Measurements from ENCODE around the gene RPL19.
A peak's percentile ranks its signal among the peaks of the same experiment; 100 is the strongest.
"Not testable (repeated sequence)": the region's sequence is repeated elsewhere in the genome, so short reads cannot be mapped to it uniquely, and the experiment has no call there.

Gene RPL19

DNA sequence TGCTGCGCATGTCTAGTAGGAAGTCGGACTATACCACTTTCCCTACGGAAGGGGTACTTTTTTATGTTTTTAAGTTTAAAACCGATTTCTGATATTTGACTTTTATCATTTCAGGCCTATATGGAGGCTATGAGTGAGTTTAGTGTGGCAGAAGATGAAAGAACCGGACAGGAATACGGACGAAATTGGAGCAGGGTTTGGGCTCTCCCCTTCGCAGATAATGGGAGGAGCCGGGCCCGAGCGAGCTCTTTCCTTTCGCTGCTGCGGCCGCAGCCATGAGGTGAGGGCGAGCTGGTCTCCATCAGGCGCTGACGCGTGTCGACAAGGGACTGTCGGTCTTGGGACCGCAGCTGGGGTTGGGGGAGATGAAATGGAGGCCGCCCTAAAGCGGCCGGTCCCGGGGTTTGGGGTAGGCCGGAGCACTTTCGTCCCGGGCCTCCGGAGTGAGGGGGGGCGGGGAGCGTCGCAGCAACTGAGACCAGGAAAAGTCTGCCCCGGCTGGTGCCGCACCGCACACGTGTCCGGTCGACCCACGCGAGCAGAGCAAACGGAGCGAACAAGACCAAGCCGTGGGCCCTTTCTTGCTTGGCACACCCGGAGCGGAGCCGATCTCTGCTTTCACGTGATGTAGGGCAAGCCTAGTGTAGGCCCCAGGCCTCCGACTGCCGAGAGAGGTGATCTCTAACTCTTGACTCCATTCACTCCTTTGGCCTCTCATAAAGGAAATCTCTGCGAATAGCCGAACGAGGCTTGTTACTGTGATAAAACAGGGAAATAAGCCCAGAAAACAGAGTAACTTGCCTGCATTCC lies at the start of gene RPL19:
TSS of gene RPL19 (plus strand) at position 214 of the 810 bp plus-strand sequence. CDS start at position 276, 62 bp downstream.
- no peak for DNase-seq

DNA sequence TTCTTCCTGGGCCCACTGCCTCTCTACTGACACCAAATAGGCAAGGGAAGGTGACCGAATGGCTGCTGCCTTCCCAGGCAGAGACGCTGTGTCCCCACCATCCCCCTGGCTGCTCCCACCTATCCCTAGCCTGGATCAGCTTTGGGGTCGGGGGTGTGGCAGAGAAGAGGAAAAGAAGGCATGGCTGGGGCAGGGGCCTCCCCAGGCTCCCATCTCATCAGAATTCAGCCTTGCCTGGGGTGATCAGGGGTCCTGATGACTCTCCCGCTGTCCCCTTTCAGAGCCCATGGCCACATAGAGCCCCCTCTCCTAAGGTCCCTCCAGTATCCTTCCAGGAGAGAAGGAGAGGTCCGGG lies 49.3 kb upstream of the RPL19 start:
- DNase-seq, result no peak

DNA sequence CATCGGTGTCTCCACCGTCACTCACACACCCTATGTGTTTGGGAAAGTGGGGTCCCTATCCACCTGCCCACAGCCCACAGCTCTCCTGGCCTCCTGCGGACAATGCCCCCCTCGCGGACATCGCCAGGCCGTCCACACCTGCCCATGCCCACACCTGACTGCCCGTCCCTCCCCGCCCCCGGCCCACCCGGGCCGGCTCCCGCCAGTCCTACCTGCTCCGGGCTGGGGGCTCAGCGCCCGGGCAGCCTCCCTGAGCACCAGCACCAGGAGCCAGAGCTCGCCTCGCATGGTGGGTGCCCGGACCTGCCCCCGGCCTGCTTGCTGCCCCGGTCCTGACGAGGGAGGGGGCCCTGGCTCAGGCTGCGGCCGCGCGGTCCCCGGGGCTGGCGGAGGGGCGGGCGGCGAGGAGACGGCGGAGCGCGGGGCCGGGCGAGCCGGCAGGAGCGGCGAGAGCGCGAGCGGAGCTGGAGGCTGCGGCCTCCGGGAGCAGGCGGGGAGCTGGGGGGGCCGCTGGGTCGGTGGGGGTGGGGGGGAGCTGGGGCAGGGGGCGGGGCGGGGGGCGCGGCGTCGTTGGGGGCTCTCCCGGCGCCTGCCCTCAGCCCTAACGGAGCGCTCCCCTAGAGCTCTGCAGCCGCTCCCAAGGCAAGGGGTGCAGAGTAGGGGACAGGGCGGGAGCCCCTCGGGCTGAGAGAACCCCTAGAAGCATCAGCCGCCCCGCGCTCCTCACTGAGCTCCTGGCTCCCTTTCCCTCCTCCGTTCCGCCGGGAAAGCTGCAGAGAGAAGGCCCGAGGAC lies 48.7 kb upstream of the RPL19 start, which contains the start of gene PLXDC1:
TSS of gene PLXDC1 (minus strand) at position 488 of the 793 bp plus-strand sequence. CDS start at position 288, 200 bp downstream.
- DNase-seq, result no peak

DNA sequence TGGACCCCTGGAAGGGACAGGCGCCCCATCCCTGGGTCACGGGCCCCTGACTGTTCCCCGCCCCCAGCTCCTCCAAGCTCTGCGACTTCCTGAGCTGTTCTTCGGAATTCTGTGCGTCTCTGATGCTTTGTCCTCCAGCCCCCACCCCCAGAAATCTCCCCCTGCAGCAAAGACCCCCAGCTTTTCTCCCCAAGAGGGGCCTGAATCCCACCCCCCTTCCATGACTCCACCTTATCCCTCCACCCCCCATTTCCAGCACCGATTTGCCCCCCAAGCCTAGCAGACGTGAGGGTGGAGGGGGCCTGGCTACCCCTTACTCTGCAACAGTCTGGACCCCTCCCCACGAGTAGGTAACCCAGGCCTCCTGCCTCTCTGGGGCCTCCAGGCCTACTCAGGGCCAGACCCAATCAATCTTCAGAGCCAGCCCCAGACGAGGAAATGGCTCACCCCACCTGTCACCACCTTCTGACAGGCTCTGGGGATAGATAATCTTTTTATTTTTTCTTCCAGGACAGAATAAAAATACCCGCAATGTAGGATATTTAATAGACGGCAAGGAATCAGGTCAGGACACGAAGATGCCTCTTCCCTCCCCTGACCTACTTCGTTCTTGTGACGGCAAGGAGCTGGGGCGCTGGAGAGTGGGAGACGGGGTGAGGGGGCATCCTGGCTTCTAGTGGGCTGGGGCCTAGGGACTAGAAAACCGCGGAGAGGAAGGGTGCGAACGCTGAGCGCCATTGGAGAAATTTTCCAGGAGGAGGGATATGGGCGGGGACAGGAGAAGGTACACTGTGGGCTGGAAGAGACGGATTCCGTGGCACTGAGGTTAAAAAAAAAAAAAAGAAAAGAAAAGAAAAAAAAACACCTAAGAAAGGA lies 47.9 kb upstream of the RPL19 start:
- no peak for DNase-seq

DNA sequence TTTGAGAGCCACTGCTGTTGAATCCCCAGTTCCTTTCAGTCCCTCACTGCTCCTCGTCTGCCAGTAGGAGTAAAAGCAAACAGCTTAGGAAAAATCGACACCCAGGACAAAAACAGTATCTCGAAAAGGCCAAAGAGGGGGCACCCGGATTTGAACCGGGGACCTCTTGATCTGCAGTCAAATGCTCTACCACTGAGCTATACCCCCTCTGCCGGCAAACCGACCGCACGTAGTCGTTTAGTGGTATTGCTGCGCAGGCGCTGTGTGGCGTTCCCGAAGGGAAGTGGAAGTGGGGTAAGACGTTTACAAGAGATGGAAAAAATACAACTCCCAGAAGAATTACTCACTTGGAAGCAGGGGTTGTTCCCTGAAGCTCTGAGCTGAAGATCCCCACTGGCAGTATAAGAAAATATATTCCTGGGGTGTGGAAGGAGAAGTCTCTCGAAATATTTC lies 46.5 kb upstream of the RPL19 start:
- peak; percentile 48 for DNase-seq

DNA sequence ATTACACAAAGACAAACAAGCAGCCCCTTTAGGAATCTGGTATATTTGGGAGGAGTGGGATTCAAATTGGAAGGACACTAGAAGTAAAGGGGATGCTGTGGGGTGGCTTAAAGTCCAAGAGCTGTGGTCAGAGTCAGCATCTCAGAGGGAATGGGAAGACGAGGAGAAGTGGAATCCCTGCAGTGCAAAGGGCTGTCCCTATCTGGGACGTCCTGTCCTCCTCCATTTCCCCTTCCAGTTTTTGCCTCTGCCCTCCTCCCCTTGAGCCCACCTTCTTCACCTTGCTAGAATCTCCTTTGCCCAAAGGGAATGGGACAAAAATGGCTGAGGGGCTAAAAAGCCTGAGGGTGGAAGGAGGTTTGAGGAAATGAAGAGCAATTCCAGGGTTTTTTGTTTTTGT lies 44.4 kb upstream of the RPL19 start:
- DNase-seq, result no peak

DNA sequence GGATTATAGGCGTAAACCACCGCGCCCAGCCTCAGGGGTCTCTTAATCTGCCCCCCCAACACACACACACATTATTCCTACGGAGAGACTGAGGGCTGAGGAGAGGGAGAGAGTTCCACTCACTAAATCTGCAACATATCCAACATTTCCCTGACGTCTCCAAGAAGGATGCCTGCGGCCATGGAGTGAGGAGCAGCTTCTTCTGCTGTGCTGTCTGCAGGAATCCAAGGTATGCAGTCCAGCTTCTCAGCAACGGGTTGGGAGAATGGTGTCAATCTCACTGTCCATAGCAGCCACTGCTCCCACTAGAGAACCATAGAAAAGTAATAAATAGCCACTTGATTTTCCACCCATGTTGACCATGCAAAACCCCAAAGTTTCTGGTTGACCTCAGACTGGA lies 43.6 kb upstream of the RPL19 start:
- no peak for DNase-seq

DNA sequence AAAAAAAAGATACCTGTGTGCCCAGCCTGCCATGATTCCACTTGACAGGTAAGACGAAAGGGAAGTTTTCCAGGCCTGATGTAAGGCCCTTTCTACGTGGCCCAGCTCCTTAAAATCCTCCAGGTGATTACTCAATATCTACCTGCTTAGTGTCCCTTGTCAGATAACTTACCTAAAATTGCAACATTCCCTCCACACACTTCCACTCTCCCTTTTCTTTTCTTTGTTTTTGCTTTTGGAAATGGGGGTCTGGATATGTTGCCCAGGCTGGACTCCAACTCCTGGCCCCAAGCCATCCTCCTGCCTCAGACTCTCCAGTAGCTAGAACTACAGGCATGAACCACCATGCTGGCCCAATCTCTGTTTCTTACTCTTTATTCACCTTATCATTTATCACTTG lies 41.5 kb upstream of the RPL19 start:
- no peak for DNase-seq

DNA sequence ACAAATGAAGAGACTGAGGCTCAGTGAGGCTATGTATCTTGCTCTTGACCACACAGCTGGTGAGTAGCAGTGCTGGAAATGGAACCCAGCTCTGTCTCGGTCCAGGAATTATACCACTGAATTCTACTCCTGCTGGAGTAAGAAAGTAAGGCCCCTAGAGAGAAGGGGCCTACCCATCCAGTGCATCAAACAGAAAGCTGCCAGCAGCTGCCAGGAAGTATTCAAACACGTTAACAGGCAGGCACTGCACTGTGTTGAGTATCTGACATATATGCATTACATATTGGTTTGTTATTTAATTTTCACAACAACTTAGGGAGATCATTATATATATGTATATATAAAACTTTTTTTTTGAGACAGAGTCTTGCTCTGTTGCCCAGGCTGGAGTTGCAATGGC lies 38.1 kb upstream of the RPL19 start:
- no peak for DNase-seq

DNA sequence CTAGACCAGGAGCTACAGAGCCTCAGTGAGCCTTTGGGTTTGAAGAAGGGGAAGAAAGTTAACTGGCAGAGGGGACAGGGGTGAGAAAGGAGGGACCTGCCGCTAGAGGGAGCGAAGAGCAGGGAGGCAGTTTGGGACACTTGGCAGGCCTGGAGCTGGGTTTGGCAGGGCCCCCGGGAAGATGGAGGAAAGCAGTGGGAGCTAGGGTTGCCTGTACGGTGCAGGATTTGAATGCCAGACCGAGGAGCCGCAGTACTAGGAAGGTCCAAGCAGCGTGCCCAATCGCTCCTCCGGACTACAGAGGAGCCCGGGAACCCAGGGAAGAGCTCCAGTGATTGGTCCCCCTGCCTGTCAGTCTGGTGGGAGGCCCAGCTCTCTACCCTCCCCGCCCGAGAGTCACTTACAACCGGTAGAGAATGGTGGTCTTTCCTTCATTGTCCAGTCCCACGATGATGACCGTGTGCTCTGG lies 35.4 kb upstream of the RPL19 start:
- peak; percentile 25 for DNase-seq

DNA sequence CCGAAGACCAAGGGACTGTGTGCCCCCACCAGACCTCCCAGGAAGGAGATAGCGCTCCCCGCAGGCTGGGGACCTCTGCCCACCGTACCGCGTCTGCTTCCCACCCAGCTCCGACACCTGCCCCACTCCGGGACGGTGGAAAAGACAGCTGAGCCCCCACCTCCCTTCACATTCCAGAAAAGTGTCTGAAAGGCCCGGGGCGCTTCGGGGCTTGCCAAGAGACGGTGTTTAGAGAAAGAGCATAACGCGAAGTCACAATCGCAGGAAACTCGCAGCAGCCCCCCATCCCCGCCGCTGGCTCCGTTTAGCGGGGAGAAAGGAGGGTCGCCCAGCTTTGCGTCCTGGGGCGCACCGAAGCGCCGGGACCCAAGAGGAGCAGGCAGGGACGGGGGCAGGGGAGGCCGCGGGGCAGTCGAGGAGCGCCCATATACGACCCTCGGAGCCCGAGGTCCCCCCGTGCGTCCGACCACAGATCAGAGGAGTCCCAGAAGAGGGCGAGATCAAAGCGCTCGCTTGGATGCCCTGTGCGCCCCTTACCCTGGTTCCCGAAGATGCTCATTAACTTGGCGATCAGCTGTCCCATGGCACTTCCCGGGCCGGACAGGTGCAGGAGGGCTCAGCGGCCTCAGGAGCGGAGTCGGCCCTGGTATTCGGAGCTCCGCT lies 34.8 kb upstream of the RPL19 start:
- DNase-seq, result no peak

DNA sequence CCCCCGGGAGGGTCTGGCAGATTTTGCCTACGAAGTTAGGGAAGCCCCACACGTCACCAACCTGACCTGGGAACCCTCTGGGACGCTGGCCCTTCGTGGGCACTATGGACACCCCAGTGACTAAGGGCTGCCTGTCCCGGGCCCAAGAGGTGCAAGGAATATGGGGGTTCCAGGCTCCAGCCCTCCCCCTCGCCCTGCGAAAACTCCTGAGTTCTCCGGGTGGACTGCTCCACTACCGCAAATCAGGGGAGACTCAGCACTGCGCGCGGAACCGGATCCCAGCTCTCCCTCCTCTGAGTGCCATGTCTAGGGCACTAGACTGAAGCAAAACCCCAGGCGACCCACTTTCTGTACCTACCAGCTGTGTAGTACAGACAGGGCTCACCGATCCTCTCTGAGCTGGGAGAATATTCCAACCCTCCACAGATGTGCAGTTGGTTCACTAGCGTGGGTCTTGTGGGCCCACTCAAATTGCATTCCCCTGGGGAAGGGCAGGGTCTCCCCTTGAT lies 34.2 kb upstream of the RPL19 start, which contains the start of gene ARL5C:
TSS of gene ARL5C (minus strand) at position 321 of the 509 bp plus-strand sequence. CDS start 401 bp downstream, outside the sequence.
- DNase-seq, result no peak

DNA sequence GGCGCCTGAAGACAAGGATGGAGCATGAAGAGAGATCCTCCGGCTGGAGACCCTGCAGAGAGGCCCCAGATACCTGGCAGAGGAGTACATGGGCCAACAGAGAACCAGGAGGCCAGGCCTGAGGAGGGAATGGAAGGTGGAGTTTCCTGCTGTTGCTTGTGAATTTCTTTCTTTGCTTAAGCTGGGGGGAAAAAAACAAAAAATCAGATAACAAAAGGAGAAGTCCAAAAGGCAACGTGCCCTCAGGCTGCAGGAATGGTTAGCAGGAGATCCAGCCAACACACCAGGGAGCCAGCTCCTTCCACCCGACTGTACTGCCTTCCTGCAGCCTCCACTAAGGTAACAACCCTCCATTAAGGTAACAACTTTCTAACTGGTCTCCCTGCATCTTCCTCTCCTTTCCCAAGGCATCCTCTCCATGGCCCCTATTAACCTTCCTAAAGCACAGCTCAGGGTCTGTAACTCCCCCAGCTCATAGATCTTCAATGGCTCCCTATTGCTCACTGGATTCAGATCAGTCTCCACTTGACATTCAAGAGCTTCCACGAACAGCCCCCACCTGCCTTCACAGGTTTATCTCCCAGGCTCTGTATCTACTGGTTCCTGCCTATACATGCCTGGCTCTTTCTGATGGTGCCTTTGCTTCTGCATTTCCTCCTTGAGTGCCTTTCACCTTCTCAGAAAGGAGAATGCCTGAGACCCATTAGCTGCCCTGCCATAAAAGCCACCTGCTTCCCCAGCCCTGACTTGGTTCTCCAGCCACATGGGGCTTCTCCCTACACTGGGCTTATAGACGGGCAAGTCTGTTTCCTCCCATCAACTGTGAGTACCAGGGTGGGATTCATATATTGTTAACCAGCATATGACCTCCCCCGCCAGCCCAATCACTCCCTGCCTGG lies 33.4 kb upstream of the RPL19 start:
- DNase-seq, result no peak

DNA sequence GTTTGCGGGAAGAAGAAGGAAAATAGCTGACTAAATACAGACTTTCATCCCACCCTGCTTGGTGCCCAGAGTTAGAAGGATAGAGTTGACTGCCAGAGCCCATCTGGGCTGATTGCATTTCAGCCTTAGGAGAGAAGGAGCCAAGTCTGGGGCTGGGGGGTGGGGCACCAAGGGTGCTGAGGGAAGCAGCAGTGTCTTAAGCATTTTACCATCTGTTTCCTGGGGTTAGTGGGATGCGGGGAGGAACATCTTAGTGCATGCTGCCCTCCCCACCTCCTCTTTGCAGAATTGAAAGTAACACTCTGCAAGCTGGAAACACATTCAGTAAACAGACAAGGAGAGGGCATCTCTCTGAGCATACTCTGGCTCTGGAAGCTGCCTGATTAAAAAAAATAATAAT lies 32.6 kb upstream of the RPL19 start:
- DNase-seq, result no peak

DNA sequence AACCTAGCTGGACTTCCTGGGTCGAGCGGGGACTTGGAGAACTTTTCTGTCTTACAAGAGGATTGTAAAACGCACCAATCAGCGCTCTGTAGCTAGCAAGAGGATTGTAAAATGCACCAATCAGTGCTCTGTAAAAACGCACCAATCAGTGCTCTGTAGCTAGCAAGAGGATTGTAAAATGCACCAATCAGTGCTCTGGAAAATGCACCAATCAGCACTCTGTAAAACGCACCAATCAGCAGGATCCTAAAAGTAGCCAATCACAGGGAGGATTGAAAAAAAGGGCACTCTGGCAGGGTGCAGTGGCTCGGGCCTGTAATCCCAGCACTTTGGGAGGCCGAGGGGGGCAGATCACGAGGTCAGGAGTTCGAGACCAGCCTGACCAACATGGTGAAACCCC lies 31.6 kb upstream of the RPL19 start:
- not testable (repeated sequence) for DNase-seq

DNA sequence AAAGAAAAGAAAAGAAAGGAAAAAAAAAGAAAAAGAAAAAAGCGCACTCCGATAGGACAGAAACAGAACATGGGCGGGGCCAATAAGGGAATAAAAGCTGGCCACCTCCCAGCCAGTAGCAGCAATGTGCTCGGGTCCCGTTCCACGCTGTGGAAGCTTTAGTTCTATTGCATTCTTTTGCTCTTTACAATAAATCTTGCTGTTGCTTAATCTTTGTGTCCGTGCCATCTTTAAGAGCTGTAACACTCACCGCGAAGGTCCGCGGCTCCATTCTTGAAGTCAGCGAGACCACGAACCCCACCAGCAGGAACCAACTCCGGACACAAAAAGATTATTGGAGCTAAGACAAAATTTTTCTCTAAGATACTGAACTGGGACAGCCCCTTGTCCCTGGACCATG lies 31.0 kb upstream of the RPL19 start:
- no peak for DNase-seq

DNA sequence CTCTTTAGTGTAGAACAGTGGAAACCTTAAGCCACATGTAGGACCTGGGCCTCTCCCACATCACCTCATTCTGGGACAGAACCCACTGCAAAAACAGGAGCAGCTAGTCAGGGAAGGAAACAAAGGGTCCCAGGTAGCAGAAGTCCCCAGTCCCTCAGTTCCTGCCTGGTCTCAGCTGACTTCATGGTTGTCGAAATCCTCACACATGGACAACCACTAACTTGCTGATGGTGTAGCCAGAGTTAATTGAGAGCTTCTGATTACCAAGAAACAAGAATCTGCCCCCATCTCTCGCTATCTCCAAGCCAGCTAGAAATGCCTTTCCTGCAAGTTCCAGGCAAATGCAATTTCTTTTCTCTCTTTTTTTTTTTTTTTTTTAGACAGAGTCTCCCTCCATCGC lies 30.6 kb upstream of the RPL19 start:
- DNase-seq, result no peak

DNA sequence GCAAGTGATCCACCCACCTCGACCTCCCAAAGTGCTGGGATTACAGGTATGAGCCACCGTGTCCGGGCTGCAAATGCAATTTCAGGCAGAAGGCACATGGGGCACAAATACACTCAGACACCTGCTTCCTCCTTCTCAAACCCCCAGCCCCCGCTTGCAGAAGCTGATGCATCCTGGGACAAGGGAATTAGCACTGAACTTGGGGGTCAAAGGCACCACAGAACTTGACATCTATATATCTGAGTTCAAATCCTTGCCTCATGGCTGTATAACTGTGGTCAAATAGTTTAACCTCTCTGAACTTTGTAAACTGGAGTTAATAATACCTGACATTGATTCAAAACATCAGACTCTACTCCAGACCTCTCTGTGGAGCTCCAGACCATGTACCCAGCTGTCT lies 30.0 kb upstream of the RPL19 start:
- no peak for DNase-seq

DNA sequence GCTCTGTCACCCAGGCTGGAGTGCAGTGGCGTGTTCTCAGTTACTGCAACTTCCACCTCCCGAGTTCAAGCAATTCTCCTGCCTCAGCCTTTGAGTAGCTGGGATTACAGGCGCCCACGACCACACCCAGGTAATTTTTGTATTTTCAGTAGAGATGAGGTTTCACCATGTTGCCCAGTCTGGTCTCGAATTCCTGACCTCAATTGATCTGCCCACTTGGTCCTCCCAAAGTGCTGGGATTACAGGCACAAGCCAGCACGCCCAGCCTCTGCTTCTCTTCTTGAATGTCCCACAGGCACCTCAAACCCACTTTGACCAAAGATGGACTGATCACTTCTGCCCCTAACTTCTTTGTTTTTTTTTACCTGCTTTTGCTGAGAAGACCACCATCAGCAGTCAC lies 29.5 kb upstream of the RPL19 start:
- no peak for DNase-seq

DNA sequence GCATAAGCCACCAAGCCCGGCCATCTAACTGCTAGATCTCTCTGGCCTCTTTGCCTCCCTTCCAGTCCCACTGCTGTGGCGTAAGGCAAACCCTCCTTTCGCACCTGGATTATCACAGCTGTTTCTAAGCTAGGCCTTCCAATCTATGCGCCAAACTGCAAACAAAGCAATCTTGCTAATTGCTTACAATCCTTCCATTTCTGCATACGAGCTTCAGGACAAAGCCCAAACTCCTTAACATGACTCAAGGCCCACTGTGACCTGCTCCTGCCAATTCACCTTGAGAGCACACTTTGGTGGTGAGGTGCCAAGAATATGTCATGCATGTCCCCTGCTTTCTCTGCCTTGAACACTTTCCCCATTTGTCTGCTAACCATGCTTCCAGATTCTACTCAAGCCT lies 28.1 kb upstream of the RPL19 start:
- no peak for DNase-seq

DNA sequence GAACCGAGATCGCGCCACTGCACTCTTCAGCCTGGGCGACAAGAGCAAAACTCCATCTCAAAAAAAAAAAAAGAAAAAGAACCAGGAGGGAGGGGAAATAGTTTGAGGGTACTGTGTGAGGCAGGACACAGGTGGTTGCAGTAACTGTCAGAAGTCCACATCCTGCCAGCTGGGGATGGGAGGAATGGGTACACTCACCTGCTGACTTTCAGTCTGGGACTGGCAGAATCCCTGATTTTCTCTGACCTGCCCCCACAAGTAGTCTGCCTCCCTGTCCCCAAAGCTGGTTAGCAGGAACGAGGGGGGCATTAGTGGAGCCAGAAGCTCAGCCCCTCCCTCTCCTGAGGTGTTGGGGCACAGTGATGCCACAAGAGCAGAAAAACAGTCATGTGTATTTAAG lies 27.0 kb upstream of the RPL19 start:
- DNase-seq, result no peak
